WTC11 (cell line): Measurements from ENCODE around the gene HOXA13. TPM values are rescaled to one million over a fixed set of nuclear protein-coding genes. Genes with fewer than 3 reads are reported as not detected.

Experiments
- ATAC-seq: fragments of 200-7000 bp; cut with Tn5 transposase; 2 replicates; pipeline ENCODE4 v1.10.0; 2021; ENCODE audit warnings: mild to moderate bottlenecking, moderate library complexity
- CTCF ChIA-PET: fragments of 300-600 bp; sonication (Branson Sonifier 250); formaldehyde crosslinking; loops from one replicate; lab custom pipeline; 2021; ENCODE audit warnings: antibody characterized with exemption; lab: Charles Lee
- POLR2A ChIA-PET: fragments of 350-600 bp; sonication (Branson Sonifier 250); formaldehyde crosslinking; loops from one replicate; lab custom pipeline; 2021; ENCODE audit warnings: antibody characterized with exemption; lab: Charles Lee
- DNase-seq: peaks from one replicate; pipeline ENCODE4 v3.0.0; 2021; ENCODE audit warnings: low spot score
- H3K27ac Mint-ChIP-seq: 2 replicates; pipeline ENCODE4 v1.8.0; 2021; ENCODE audit warnings: mixed read lengths
- H3K27me3 Mint-ChIP-seq: 2 replicates; pipeline ENCODE4 v1.8.0; 2021; ENCODE audit warnings: low read depth, mild to moderate bottlenecking, moderate library complexity, mixed read lengths
- H3K36me3 Mint-ChIP-seq: 2 replicates; pipeline ENCODE4 v1.8.0; 2021; ENCODE audit warnings: mixed read lengths
- H3K4me1 Mint-ChIP-seq: 2 replicates; pipeline ENCODE4 v1.8.0; 2022; ENCODE audit warnings: mixed read lengths
- H3K4me3 Mint-ChIP-seq: 2 replicates; pipeline ENCODE4 v1.8.0; 2021; ENCODE audit warnings: mild to moderate bottlenecking, moderate library complexity, mixed read lengths
- H3K9me3 Mint-ChIP-seq: 2 replicates; pipeline ENCODE4 v1.8.0; 2021; ENCODE audit warnings: mixed read lengths
- ATF1 ChIP-seq: sonication (generic); formaldehyde crosslinking; IDR thresholded peaks from 2 replicates; pipeline ENCODE4 v1.8.1; 2023; ENCODE audit warnings: mild to moderate bottlenecking, moderate library complexity, missing genetic modification reagents
- ELF4 ChIP-seq: sonication (generic); formaldehyde crosslinking; IDR thresholded peaks from 2 replicates; pipeline ENCODE4 v1.8.1; 2022; ENCODE audit warnings: low read depth, mild to moderate bottlenecking, moderate library complexity, missing genetic modification reagents
- EMX1 ChIP-seq: fragments of 250-450 bp; sonication (Bioruptor Pico); IDR thresholded peaks from 2 replicates; pipeline ENCODE4 v1.8.0; 2021; ENCODE audit warnings: mild to moderate bottlenecking
- FOXK1 ChIP-seq: sonication (generic); formaldehyde crosslinking; IDR thresholded peaks from 2 replicates; pipeline ENCODE4 v1.8.0; 2022; ENCODE audit warnings: mild to moderate bottlenecking, moderate library complexity, missing genetic modification reagents
- GABPB1 ChIP-seq: sonication (generic); formaldehyde crosslinking; IDR thresholded peaks from 2 replicates; pipeline ENCODE4 v1.8.1; 2023; ENCODE audit warnings: mild to moderate bottlenecking, missing genetic modification reagents
- GTF2I ChIP-seq: fragments of 250-450 bp; sonication (Bioruptor Pico); conservative IDR thresholded peaks from 2 replicates; pipeline ENCODE4 v1.4.0; 2021; ENCODE audit warnings: mild to moderate bottlenecking
- HMGA2 ChIP-seq: fragments of 250-450 bp; sonication (Bioruptor Pico); IDR thresholded peaks from 2 replicates; pipeline ENCODE4 v1.4.0; 2021; ENCODE audit warnings: mild to moderate bottlenecking, moderate library complexity
- IRF2 ChIP-seq: sonication (generic); formaldehyde crosslinking; IDR thresholded peaks from 2 replicates; pipeline ENCODE4 v1.8.0; 2022; ENCODE audit warnings: low read depth, missing genetic modification reagents, borderline replicate concordance
- JAZF1 ChIP-seq: fragments of 250-450 bp; sonication (Bioruptor Pico); IDR thresholded peaks from 2 replicates; pipeline ENCODE4 v1.9.0; 2021; ENCODE audit warnings: moderate library complexity, mild to moderate bottlenecking, inconsistent platforms
- JUN ChIP-seq: sonication (generic); formaldehyde crosslinking; IDR thresholded peaks from 2 replicates; pipeline ENCODE4 v1.8.0; 2023; ENCODE audit warnings: mild to moderate bottlenecking, missing genetic modification reagents
- MXD4 ChIP-seq: fragments of 250-450 bp; sonication (Bioruptor Pico); IDR thresholded peaks from 2 replicates; pipeline ENCODE4 v1.8.0; 2021; ENCODE audit warnings: mild to moderate bottlenecking, moderate library complexity, borderline replicate concordance
- NFE2L1 ChIP-seq: sonication (generic); formaldehyde crosslinking; IDR thresholded peaks from 2 replicates; pipeline ENCODE4 v1.8.1; 2023; ENCODE audit warnings: missing genetic modification reagents
- NFYB ChIP-seq: sonication (generic); formaldehyde crosslinking; conservative IDR thresholded peaks from 2 replicates; pipeline ENCODE4 v1.8.0; 2022; ENCODE audit warnings: low read depth, missing genetic modification reagents
- NR2C2 ChIP-seq: sonication (generic); formaldehyde crosslinking; IDR thresholded peaks from 2 replicates; pipeline ENCODE4 v1.8.0; 2022; ENCODE audit warnings: mild to moderate bottlenecking, missing genetic modification reagents
- OVOL2 ChIP-seq: fragments of 250-450 bp; sonication (Bioruptor Pico); IDR thresholded peaks from 2 replicates; pipeline ENCODE4 v1.9.0; 2021; ENCODE audit warnings: mild to moderate bottlenecking, borderline replicate concordance
- SP1 ChIP-seq: sonication (generic); formaldehyde crosslinking; conservative IDR thresholded peaks from 2 replicates; pipeline ENCODE4 v1.8.1; 2022; ENCODE audit warnings: missing genetic modification reagents
- TP53 ChIP-seq: sonication (generic); formaldehyde crosslinking; IDR thresholded peaks from 2 replicates; pipeline ENCODE4 v1.8.1; 2023; ENCODE audit warnings: mild to moderate bottlenecking, missing genetic modification reagents
- ZNF138 ChIP-seq: sonication (generic); formaldehyde crosslinking; conservative IDR thresholded peaks from 2 replicates; pipeline ENCODE4 v1.8.1; 2022; ENCODE audit warnings: mild to moderate bottlenecking, moderate library complexity, missing genetic modification reagents
- ZNF396 ChIP-seq: fragments of 250-450 bp; sonication (Bioruptor Pico); IDR thresholded peaks from 2 replicates; pipeline ENCODE4 v1.8.0; 2021; ENCODE audit warnings: mild to moderate bottlenecking, moderate library complexity, borderline replicate concordance
- ZNF423 ChIP-seq: fragments of 250-450 bp; sonication (Bioruptor Pico); IDR thresholded peaks from 2 replicates; pipeline ENCODE4 v2.1.2; 2022; ENCODE audit warnings: mild to moderate bottlenecking, moderate library complexity
- total RNA-seq: library from RNA; stranded (reverse); gene quantifications from 3 replicates; pipeline ENCODE4 v1.2.3, GENCODE V29; 2021
- TF ChIP-seq, protein P1 (sequence below): fragments of 250-450 bp; sonication (Bioruptor Pico); IDR thresholded peaks from 2 replicates; pipeline ENCODE4 v1.9.0; 2021; ENCODE audit warnings: mild to moderate bottlenecking
- TF ChIP-seq, protein P2 (sequence below): sonication (generic); formaldehyde crosslinking; IDR thresholded peaks from 2 replicates; pipeline ENCODE4 v1.8.1; 2023; ENCODE audit warnings: mild to moderate bottlenecking, missing genetic modification reagents
- TF ChIP-seq, protein P3 (sequence below): fragments of 250-450 bp; sonication (Bioruptor Pico); IDR thresholded peaks from 2 replicates; pipeline ENCODE4 v1.9.0; 2021; ENCODE audit warnings: moderate library complexity, mild to moderate bottlenecking, inconsistent platforms, borderline replicate concordance
- TF ChIP-seq, protein P4 (sequence below): fragments of 250-450 bp; sonication (Bioruptor Pico); conservative IDR thresholded peaks from 2 replicates; pipeline ENCODE4 v1.9.0; 2021; ENCODE audit warnings: mild to moderate bottlenecking
- TF ChIP-seq, protein P5 (sequence below): sonication (generic); formaldehyde crosslinking; IDR thresholded peaks from 2 replicates; pipeline ENCODE4 v1.8.1; 2022; ENCODE audit warnings: low read depth, missing genetic modification reagents, borderline replicate concordance
- TF ChIP-seq, protein P6 (sequence below): sonication (generic); formaldehyde crosslinking; IDR thresholded peaks from 2 replicates; pipeline ENCODE4 v1.8.0; 2022; ENCODE audit warnings: mild to moderate bottlenecking, missing genetic modification reagents
- TF ChIP-seq, protein P7 (sequence below): fragments of 250-450 bp; sonication (Bioruptor Pico); IDR thresholded peaks from 2 replicates; pipeline ENCODE4 v1.8.0; 2021; ENCODE audit warnings: mild to moderate bottlenecking

Gene HOXA13
- total RNA-seq, 1 experiment from 2014 or later: not detected

DNA sequence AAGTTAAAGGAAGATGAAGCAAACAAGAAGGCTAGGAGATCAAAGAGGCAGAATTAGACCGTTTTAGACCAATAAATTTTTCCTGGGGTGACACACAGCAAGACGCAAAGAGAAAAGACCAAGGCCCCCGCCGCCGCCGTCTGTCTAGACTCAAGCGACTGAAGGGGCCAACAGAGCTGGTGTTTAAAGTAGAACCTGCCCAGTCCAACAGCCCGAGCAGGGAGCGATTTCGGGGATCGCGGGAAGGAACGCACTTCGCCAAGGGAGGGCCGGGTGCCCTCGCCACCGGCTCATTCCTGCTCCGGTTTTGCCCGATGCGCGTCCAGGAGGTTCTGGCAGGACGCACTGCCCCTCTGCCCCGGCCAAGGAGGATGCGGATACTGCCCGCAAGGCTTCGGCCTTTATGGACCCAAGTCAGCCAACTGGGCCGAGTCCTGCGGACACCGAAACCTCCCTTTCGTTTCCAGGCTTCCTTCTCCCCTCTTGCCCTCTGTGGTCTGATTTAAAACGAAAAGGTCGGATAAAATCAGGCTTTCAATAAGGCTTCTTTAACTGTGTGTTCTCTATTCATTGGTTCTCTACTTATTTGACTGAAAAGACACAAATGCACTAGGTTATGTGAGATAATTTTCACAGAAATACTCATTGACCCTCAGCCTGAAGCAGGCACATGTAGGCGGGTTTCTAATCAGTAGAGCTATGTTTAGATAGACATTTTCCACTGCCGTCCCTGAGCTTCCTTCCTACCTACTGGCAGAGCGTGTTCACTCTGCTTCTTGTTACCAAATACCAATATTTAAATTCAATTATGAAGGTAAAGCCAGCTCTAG is 41.2 kb downstream of the HOXA13 start:
- no peak overlapping the region for H3K27ac Mint-ChIP-seq
- ChIA-PET POLR2A (interaction anchor here (0.6 kb wide), 1 partner anchor 62 kb away, joined by 3 read pairs; no protein-coding TSS in a partner anchor), CTCF (interaction anchor here (0.8 to 1.0 kb wide), 4 partner anchors 8 to 789 kb away, joined by 3 read pairs; no protein-coding TSS in a partner anchor)
- no peaks in the 10 kb centered on the region for H3K9me3 Mint-ChIP-seq
- peaks cover 3% of the 10 kb centered on the region for H3K36me3 Mint-ChIP-seq
- ATAC-seq (no peak), DNase-seq (no peak)
- H3K4me3 Mint-ChIP-seq: no peak overlapping the region
- H3K27me3 Mint-ChIP-seq: peaks cover 100% of the 10 kb centered on the region
- peaks cover 10% of the 10 kb centered on the region for H3K4me1 Mint-ChIP-seq
- no peak for TF ChIP-seq TP53
- no peak for TF ChIP-seq NFYB (CRISPR knock-in tag)
- TF ChIP-seq, protein P1, sequence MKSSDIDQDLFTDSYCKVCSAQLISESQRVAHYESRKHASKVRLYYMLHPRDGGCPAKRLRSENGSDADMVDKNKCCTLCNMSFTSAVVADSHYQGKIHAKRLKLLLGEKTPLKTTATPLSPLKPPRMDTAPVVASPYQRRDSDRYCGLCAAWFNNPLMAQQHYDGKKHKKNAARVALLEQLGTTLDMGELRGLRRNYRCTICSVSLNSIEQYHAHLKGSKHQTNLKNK: no peak
- TF ChIP-seq NFE2L1: no peak
- no peak for TF ChIP-seq FOXK1
- TF ChIP-seq ELF4 (CRISPR knock-in tag): no peak
- TF ChIP-seq, protein P2, sequence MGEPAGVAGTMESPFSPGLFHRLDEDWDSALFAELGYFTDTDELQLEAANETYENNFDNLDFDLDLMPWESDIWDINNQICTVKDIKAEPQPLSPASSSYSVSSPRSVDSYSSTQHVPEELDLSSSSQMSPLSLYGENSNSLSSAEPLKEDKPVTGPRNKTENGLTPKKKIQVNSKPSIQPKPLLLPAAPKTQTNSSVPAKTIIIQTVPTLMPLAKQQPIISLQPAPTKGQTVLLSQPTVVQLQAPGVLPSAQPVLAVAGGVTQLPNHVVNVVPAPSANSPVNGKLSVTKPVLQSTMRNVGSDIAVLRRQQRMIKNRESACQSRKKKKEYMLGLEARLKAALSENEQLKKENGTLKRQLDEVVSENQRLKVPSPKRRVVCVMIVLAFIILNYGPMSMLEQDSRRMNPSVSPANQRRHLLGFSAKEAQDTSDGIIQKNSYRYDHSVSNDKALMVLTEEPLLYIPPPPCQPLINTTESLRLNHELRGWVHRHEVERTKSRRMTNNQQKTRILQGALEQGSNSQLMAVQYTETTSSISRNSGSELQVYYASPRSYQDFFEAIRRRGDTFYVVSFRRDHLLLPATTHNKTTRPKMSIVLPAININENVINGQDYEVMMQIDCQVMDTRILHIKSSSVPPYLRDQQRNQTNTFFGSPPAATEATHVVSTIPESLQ: no peak
- TF ChIP-seq GABPB1 (CRISPR knock-in tag): no peak
- TF ChIP-seq, protein P3, sequence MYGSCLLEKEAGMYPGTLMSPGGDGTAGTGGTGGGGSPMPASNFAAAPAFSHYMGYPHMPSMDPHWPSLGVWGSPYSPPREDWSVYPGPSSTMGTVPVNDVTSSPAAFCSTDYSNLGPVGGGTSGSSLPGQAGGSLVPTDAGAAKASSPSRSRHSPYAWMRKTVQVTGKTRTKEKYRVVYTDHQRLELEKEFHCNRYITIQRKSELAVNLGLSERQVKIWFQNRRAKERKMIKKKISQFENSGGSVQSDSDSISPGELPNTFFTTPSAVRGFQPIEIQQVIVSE (CRISPR knock-in tag): no peak
- TF ChIP-seq ZNF423 (CRISPR knock-in tag): no peak
- TF ChIP-seq, protein P4, sequence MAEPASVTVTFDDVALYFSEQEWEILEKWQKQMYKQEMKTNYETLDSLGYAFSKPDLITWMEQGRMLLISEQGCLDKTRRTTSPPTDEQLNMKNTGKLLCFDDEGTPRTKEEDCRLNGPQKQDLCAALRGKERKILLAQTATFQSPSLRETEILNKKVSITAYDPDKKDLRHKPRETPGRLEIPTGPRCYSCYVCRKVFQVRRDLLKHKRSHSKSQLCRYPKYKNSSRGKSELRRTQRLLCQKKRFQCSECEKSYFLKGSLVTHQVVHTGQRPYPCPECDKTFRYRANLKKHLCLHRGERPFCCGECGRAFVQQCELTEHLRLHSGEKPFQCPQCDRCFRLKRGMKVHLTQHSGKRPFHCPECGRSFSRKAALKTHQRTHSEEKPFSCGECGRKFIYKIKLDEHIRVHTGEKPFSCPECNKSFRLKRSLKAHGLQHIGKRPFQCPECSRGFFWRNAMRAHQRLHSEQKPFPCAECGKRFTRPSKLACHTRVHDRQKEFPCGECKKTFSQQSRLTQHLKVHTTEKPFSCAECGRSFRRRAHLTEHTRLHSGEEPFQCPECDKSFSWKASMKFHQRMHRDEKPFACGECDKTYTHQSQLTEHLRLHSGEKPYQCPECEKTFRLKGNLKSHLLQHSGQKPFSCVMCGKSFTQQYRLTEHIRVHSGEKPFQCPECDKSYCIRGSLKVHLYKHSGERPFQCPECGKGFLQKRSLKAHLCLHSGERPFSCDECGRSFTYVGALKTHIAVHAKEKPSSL (CRISPR knock-in tag): no peak
- TF ChIP-seq JUN (CRISPR knock-in tag): no peak
- TF ChIP-seq IRF2 (CRISPR knock-in tag): no peak
- no peak for TF ChIP-seq JAZF1 (CRISPR knock-in tag)
- no peak for TF ChIP-seq EMX1
- TF ChIP-seq ATF1 (CRISPR knock-in tag): no peak
- TF ChIP-seq GTF2I (CRISPR knock-in tag): no peak
- no peak for TF ChIP-seq HMGA2
- no peak for TF ChIP-seq NR2C2
- no peak for TF ChIP-seq OVOL2 (CRISPR knock-in tag)

DNA sequence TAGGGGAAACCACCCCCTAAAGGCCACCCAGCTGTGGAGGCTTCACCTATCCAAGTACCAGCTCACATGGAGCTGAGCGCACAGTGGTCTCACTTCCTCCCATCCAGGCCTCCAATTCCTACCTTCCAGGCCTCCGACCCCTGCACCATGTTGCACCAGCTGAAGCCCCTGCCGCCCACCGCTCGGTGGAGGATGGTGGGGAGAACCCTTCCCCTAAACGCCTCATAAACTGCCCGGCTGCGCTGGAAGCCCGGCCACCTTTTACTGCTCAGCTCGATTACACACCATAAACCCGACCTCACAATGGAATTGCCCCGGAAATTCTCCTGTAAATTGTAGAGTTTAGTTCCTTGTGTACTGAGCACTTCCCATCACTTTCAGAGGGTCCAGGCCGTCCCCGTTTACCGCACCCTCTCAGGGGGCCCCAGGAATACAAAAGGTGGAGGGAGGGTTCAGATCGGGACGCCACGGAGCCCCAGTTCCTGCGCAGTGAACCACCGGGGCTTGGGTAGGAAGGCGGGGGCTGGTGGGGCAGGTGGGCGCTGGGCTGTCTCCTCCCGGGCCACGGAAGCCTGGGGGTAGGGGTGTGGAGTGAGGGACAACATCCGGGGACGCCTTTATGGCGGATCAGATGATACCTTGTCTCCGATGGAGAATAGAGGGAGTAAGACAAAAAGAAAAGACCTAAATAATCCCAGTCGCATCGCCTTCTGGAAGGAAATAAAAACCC is 42.0 kb downstream of the HOXA13 start:
- Mint-ChIP-seq H3K4me3 (no peak overlapping the region), H3K4me1 (peaks cover 10% of the 10 kb centered on the region), H3K9me3 (no peaks in the 10 kb centered on the region), H3K36me3 (peaks cover 3% of the 10 kb centered on the region), H3K27ac (no peak overlapping the region), H3K27me3 (peaks cover 100% of the 10 kb centered on the region)
- ChIA-PET CTCF (interaction anchor here (1.4 to 1.5 kb wide), 2 partner anchors 15 to 788 kb away, joined by 3 to 8 read pairs; partner anchors contain the start of gene HOXA5), POLR2A (interaction anchor here (0.6 kb wide), 1 partner anchor 61 kb away, joined by 3 read pairs; no protein-coding TSS in a partner anchor)
- DNase-seq: no peak
- ATAC-seq: no peak
- TF ChIP-seq ZNF138 (CRISPR knock-in tag) (no peak), SP1 (CRISPR knock-in tag) (no peak), OVOL2 (CRISPR knock-in tag) (no peak), ZNF396 (CRISPR knock-in tag) (no peak), MXD4 (no peak), ELF4 (CRISPR knock-in tag) (no peak), HMGA2 (no peak)
- TF ChIP-seq, protein P5, sequence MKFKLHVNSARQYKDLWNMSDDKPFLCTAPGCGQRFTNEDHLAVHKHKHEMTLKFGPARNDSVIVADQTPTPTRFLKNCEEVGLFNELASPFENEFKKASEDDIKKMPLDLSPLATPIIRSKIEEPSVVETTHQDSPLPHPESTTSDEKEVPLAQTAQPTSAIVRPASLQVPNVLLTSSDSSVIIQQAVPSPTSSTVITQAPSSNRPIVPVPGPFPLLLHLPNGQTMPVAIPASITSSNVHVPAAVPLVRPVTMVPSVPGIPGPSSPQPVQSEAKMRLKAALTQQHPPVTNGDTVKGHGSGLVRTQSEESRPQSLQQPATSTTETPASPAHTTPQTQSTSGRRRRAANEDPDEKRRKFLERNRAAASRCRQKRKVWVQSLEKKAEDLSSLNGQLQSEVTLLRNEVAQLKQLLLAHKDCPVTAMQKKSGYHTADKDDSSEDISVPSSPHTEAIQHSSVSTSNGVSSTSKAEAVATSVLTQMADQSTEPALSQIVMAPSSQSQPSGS: no peak
- TF ChIP-seq, protein P6, sequence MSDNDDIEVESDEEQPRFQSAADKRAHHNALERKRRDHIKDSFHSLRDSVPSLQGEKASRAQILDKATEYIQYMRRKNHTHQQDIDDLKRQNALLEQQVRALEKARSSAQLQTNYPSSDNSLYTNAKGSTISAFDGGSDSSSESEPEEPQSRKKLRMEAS (CRISPR knock-in tag): no peak
- TF ChIP-seq, protein P7, sequence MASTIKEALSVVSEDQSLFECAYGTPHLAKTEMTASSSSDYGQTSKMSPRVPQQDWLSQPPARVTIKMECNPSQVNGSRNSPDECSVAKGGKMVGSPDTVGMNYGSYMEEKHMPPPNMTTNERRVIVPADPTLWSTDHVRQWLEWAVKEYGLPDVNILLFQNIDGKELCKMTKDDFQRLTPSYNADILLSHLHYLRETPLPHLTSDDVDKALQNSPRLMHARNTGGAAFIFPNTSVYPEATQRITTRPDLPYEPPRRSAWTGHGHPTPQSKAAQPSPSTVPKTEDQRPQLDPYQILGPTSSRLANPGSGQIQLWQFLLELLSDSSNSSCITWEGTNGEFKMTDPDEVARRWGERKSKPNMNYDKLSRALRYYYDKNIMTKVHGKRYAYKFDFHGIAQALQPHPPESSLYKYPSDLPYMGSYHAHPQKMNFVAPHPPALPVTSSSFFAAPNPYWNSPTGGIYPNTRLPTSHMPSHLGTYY (CRISPR knock-in tag): no peak
